BJ (cell line): ENCODE measurements around the gene GRIFIN. TPM values are rescaled to one million over a fixed set of nuclear protein-coding genes. Genes with fewer than 3 reads are reported as not detected.

Experiments
- CTCF ChIA-PET: fragments of 350-600 bp; formaldehyde crosslinking; extraction: SDS; loops from one replicate; lab custom pipeline; 2021; ENCODE audit warnings: antibody characterized with exemption, inconsistent platforms; lab: Yijun Ruan, JAX
- POLR2A ChIA-PET: fragments of 300-600 bp; sonication (Branson Sonifier 250); formaldehyde crosslinking; extraction: SDS; loops from one replicate; lab custom pipeline; 2021; ENCODE audit warnings: antibody characterized with exemption; lab: Charles Lee
- DNase-seq: peaks from one replicate; pipeline ENCODE4 v3.0.0-alpha.2; 2011; ENCODE audit warnings: low read depth
- H3K27me3 ChIP-seq: 2 replicates; pipeline ENCODE4 v1.6.0; 2011; ENCODE audit warnings: low read length; ENCODE audit not compliant: control insufficient read depth, insufficient read depth
- H3K36me3 ChIP-seq: 2 replicates; pipeline ENCODE4 v1.5.1; 2011; ENCODE audit warnings: low read length; ENCODE audit not compliant: control insufficient read depth, insufficient read depth
- H3K4me3 ChIP-seq: 2 replicates; pipeline ENCODE4 v1.5.1; 2011; ENCODE audit warnings: low read depth, mild to moderate bottlenecking, control low read depth, low read length
- CTCF ChIP-seq: IDR thresholded peaks from 2 replicates; pipeline ENCODE4 v1.5.1; 2011; ENCODE audit warnings: low read depth, mild to moderate bottlenecking, control low read depth, inconsistent platforms, low read length, moderate library complexity; ENCODE audit not compliant: insufficient read depth
- polyA plus RNA-seq: library from polyadenylated mRNA; depleted of rRNA; stranded (reverse); fragments of >200 nt; gene quantifications from 2 replicates; pipeline ENCODE4 v1.2.3, GENCODE V29; 2011

GRIFIN gene
- polyA plus RNA-seq, 1 experiment: not detected

DNA sequence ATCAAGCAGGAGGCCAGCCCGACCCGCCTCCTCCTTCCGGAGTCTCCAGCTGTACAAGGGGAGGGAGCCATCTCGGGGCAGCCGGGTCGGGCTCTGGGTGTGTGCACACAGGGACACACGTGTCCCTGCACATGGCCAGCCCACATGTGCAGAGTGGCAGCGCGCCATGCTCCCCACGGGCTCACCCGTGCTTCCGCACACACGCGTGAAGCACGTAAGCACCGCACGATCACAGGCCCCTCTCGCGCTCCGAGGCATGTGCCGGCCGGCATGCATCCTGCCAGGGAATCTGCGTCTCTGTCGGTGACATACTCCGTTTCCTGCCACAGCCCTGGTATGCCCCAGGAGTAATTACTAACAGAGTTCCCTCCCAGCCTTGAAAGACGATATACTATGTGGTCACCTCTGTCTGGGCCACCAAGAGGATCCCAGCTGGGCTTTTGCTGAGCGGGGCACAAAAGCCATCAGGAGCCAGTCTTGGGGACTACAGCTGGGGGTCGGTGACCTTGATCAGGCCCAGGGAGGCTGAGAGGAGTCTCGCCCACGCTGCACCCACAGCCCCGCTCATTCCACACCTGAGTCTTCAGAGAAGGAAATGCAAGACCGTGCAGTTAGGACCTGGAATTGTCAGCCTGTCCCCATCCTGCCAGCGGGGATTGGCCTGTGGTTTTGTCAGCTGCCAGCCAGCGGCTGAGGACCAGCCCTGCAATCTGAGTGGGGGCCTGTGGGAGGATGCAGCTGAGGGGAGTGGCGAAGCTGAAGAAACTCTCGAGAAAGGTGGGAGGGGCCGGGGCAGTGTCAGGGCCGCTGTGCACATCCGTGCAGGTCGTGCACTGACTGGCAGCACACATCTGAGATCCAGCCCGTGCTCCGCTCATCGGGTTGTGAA is 32.4 kb upstream of the GRIFIN start:
- H3K4me3 ChIP-seq: no peak overlapping the region
- H3K36me3 ChIP-seq: no peaks in the 10 kb centered on the region
- CTCF ChIA-PET: interaction anchor here (0.7 to 1.3 kb wide), 5 partner anchors 9 to 111 kb away, joined by 3 to 4 read pairs (median 3); partner anchors contain the start of gene GRIFIN
- peak; percentile 52 for DNase-seq
- no peak for TF ChIP-seq CTCF
- POLR2A ChIA-PET: no interaction called here
- no peaks in the 10 kb centered on the region for H3K27me3 ChIP-seq

- Histone ChIP-seq H3K27me3 (no peaks in the 10 kb centered on the region), H3K4me3 (no peak overlapping the region), H3K36me3 (no peaks in the 10 kb centered on the region)
- ChIA-PET CTCF (interaction anchor here (0.7 to 1.3 kb wide), 3 partner anchors 31 to 112 kb away, joined by 3 read pairs; partner anchors contain the start of gene GRIFIN), POLR2A (no interaction called here)
- TF ChIP-seq CTCF: no peak
- no peak for DNase-seq
These were observed 31.7 kb upstream of the GRIFIN start for GRCh38 chr7:2507917-2508306.

DNA sequence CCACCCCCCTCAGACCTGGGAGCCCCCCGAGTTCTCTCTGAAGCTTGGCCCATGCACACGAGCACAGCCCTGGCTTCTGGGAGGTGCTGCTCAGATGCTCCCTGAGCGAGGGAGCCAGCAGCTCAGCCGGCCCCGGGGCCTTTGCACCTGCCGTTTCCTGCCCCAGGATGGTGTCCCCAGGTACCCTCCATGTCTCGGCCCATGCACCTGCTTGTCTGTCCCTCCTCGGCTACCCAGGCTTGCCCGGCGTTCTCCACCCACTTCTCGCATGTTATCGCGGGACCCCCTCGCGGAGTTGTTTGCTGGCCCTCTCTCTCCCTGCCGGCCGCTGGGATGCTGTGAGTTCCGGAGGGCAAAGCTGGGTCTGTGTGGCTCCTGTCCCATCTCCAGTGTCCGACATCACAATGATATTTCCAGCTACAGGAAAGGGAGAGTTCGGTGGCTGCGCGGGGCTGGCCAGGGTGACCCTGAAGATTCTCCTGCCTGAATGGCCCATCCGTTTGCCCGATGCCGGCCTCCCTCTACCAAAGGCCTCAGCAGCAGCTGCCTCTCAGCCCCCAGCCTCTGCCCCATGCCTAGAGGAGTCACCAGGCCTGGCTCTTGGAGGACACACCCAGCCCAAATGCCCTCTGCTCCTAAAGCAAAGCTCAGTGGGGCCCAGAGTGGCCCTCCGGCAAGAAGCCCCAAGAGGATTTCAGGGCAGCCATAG is 31.2 kb upstream of the GRIFIN start:
- ChIA-PET CTCF (interaction anchor here (1.2 to 1.3 kb wide), 2 partner anchors 31 to 112 kb away, joined by 3 read pairs; partner anchors contain the start of gene GRIFIN), POLR2A (no interaction called here)
- no peak for DNase-seq
- Histone ChIP-seq H3K4me3 (no peak overlapping the region), H3K36me3 (no peaks in the 10 kb centered on the region), H3K27me3 (no peaks in the 10 kb centered on the region)
- TF ChIP-seq CTCF: no peak

GRCh38 chr7:2505401-2505800 is 29.2 kb upstream of the GRIFIN start:
- H3K4me3 ChIP-seq: no peak overlapping the region
- ChIA-PET POLR2A (no interaction called here), CTCF (no interaction called here)
- no peaks in the 10 kb centered on the region for H3K36me3 ChIP-seq
- no peak for DNase-seq
- no peaks in the 10 kb centered on the region for H3K27me3 ChIP-seq
- no peak for TF ChIP-seq CTCF

DNA sequence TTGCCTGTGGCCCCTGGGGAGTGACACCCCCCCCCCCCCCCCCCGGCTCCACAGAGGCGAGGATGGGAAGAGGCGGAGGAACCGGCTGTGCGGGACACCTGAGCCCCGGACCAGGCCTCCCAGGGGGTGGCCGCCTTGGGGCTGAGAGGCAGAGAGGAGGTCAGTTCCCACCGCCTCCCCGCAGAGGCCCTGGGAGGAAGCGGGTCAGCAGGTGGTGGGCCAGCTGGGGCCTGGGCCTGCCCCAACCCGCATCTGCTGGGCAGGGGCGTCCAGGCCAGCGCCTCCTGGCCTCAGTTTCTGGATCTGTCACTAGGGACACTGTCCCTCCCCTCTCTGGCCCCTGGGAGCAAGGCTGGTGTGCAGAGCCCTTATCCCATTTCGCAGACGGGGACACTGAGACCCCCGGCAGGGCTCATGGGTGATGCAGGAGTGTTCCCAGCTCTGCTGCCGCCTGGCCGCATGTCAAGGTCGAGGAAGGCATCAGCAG is 28.7 kb upstream of the GRIFIN start:
- no peak for TF ChIP-seq CTCF
- H3K36me3 ChIP-seq: no peaks in the 10 kb centered on the region
- no peak overlapping the region for H3K4me3 ChIP-seq
- POLR2A ChIA-PET: no interaction called here
- CTCF ChIA-PET: no interaction called here
- H3K27me3 ChIP-seq: no peaks in the 10 kb centered on the region
- DNase-seq: no peak
